Stimulated activated CD4-positive, alpha-beta T cell treated with anti-CD3 and anti-CD28 coated beads, Interleukin-1b, Interleukin-23, amount 100 ng/mL, for 24 hours (primary cell): ENCODE data around the gene OSCP1.
"Not testable (repeated sequence)": the region's sequence is repeated elsewhere in the genome, so short reads cannot be mapped to it uniquely, and the experiment has no call there.

Experiments
- DNase-seq, 4 experiments: peaks; one replicate each; pipeline ENCODE4 v3.0.0-alpha.2; 2020; ENCODE audit warnings: low read depth in 4 of 4, low spot score in 1 of 4

OSCP1 gene, protein sequence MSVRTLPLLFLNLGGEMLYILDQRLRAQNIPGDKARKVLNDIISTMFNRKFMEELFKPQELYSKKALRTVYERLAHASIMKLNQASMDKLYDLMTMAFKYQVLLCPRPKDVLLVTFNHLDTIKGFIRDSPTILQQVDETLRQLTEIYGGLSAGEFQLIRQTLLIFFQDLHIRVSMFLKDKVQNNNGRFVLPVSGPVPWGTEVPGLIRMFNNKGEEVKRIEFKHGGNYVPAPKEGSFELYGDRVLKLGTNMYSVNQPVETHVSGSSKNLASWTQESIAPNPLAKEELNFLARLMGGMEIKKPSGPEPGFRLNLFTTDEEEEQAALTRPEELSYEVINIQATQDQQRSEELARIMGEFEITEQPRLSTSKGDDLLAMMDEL

DNA sequence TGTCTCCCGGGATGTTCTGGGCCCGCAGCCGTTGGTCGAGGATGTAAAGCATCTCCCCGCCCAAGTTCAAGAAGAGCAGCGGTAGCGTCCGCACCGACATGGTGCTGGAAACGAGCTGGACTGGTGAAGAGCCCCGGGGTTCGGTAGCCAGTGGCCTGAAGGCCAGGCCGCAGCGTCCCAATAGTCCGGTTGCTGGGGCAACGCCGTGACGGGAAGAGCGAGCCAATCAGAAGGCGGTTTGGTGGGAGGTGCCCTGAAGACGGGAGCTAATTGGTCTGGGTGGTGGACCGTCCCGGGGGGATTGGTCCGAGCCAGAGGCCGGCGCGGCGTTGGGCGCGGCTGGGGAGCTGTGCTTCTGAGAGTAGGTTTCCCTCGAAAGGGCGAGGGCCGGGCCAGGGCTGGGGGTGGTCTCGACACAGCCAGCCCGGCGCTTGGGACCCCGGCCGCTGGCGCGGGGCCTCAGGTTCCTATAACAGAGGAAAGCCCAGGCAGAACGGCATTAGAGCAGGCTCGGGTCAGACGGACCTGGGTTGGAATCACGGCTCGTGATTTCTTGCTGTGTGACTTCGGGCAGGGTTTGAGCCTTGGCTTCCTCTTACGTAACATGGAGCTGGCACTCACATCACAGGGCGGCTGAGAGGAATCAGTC is at the start of gene OSCP1:
Gene OSCP1 (minus strand): TSS at position 182 of the 649 bp plus-strand sequence. CDS start 82 bp downstream, at position 100.
- peak; percentile 65 to 85 (median 73) for DNase-seq

DNA sequence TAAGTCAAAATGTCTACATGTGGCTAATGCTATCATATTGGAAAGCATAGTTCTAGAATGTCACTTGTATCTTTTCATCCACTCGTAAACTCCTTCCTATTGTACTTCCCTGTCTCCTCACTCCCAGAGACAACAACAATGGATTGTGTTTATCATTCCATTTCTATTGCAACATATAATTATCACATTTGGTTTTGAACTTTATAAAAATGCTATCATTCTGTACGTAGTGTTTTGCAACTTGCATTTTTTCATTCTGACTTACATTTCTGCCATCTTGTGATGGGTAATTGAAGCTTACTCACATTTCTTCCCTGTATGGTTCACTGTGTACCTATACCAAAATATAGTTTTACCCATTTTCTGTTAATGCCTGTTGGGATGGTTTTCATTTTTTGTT is 47.0 kb upstream of the OSCP1 start:
- DNase-seq: no peak

DNA sequence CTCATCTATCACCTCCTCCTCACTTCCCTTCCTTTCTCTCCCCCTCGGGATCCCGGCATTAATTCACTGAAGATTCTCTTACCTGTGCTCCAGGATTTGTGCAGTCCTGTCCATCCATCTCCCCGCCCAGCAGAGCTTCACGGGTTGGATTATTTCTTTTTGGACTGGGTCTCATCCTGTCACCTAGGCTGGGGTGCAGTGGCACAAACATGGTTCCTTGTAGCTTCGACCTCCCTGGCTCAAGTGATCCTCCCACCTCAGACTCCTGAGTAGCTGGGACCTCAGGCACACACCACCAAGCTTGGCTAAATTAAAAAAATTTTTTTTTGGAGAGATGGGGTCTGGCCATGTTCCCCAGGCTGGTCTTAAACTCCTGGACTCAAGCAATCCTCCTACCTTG is 44.7 kb upstream of the OSCP1 start:
- DNase-seq: no peak

DNA sequence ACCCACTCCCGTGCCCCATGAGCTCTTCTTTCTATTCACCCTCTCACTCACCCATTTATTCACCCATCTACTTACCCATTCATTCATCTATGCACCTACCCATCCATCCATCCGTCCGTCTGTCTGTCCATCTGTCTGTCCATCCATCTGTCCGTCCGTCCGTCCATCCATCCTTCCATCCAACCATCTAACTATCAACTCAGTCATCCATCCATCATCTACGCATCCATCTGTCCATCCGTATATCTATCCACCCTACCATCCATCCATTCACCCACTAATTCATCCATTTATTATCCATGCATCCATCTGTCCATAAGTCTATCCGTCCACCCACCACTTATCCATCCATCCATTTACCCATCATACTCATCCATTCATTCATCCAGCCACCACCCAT is 43.3 kb upstream of the OSCP1 start:
- no peak for DNase-seq

GRCh38 chr1:36492491-36492890 is 42.2 kb upstream of the OSCP1 start:
- no peak for DNase-seq

GRCh38 chr1:36489258-36490051 is 39.2 kb upstream of the OSCP1 start:
- not testable (repeated sequence) for DNase-seq

- no peak for DNase-seq
Measured at GRCh38 chr1:36487906-36488305, 37.7 kb upstream of the OSCP1 start.

GRCh38 chr1:36487336-36487725 is 37.1 kb upstream of the OSCP1 start:
- not testable (repeated sequence) for DNase-seq

- DNase-seq: no peak
Measured at GRCh38 chr1:36486439-36487335, 36.4 kb upstream of the OSCP1 start.

DNA sequence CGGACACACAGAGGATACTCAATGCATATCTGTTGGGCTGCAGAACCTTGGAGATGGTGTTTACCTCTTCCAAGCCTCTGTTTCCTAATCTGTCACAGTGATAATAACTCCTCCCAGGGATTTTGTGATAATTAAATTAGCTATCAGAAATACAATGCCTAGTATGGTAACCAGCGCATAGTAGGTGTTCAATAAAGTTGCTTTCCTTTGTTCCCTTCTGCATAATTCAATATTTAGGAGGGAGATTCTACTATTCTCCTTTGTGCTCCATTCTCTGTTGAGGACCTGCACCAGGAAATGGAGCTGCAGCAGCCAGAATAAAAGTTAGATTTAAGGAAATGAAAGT is 35.8 kb upstream of the OSCP1 start:
- DNase-seq: no peak

DNA sequence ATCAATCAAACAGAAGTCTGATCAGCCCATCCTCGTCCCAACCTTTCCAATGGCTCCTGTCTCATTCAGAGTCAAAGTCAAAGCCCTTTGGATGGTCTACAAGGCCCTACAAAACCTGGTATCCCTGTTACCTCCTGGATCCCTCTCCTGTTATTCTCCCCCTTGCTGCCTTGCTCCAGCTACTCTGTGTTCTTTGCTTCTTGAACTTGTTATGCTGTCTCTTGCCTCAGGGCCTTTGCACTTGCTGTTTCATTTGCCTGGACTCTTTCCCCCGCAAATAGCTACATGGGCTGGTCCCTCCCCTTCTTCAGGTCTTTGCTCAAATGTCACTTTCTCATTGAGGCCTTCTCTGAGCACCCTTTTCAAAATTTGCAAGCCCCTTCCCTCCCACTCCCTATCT is 33.8 kb upstream of the OSCP1 start:
- DNase-seq: no peak

GRCh38 chr1:36482724-36483388 is 32.6 kb upstream of the OSCP1 start, which contains the start of gene CSF3R:
Gene CSF3R (minus strand): TSS chr1:36482913. CDS start chr1:36479496, 3,417 bp downstream.
- no peak for DNase-seq

GRCh38 chr1:36481771-36482723 is 31.8 kb upstream of the OSCP1 start:
- DNase-seq: no peak

DNA sequence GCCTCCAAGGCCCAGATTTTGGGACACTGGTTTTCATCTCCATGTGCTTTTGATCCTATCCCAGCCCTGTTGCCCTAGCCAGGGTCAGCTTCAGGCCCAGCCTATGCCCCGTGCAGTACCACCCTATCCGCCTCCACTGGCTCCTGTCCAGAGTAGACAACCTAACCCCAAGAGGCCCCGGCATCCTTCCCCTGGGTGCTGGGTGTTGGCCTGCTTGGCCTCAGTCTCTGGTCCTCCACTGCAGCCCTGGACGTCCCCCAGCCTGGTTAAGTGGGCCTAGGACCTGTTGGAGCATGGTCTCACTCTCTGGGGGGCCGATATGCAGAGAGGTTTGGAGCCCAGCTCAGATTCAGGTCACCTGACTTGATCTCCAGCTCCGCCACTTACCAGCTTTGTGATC is 30.8 kb upstream of the OSCP1 start:
- DNase-seq: no peak

DNA sequence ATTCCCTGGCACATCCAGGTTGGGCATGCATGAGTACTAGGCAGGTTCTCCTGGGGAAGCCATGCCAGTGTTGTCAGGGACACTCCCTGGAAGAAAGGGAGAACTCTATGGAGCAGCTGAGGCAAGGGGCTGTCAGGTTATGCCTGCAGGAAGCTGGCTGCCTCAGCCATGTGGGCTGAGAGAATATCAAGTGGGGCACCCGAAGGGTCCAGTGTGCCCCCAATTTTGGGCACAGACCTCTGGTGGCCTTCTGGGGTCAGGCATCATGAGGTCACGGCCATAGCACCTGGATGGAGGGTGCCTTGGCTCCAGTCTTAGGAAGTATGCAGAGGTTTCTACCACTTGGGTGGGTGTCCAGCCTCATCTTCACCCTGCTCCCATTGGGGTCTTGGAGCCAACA is 29.9 kb upstream of the OSCP1 start:
- DNase-seq: no peak

DNA sequence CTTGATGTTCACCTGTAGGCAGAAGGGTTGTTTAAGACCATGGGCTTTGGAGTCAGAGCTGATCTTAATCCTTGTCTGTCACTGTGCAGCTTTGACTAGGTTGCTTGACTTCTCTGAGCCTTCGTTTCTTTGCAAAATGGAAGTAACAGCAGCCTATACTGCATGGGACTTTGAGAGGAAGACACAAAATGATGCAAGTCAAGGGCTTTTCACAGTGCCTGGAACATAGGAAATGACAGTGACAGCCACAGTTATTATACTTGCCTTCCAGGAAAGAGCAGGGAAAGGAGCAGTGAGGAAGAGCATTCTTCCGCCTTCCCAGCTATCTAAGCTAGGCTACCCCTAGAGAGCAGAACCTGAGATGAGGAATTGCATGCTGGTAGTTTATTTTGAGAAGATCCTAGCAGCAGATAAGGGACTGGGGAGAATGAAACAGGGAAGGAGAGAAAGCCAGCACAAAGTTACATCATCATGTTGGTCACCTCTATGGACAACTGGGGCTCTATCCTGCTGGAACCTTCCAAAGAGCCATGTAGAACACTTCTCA is 29.3 kb upstream of the OSCP1 start:
- no peak for DNase-seq

GRCh38 chr1:36477615-36478014 is 27.4 kb upstream of the OSCP1 start:
- not testable (repeated sequence) for DNase-seq

- DNase-seq: no peak
Measured at GRCh38 chr1:36476945-36477344, 26.7 kb upstream of the OSCP1 start.
